Stimulated activated effector memory CD8-positive, alpha-beta T cell treated with anti-CD3 and anti-CD28 coated beads, Interleukin-12 subunit alpha, Interleukin-12 subunit beta, amount 100 ng/mL, for 72 hours (primary cell): ENCODE results near the gene CCDC178.
"Not testable (repeated sequence)": the region's sequence is repeated elsewhere in the genome, so short reads cannot be mapped to it uniquely, and the experiment has no call there.

Experiments used
- ATAC-seq: fragments of 150-1000 bp; cut with Tn5 transposase; 2 replicates; pipeline ENCODE4 v1.10.0; 2021
- DNase-seq, 2 donors: peaks; one replicate each; pipeline ENCODE4 v3.0.0; 2021 to 2022; ENCODE audit warnings: low spot score in 2 of 2
- H3K27ac Mint-ChIP-seq: one replicate; pipeline ENCODE4 v1.8.0; 2022; ENCODE audit warnings: mild to moderate bottlenecking, mixed read lengths
- H3K36me3 Mint-ChIP-seq: one replicate; pipeline ENCODE4 v1.8.0; 2022; ENCODE audit warnings: mild to moderate bottlenecking, mixed read lengths
- H3K4me1 Mint-ChIP-seq: one replicate; pipeline ENCODE4 v1.8.0; 2022; ENCODE audit warnings: mixed read lengths
- H3K4me3 Mint-ChIP-seq: one replicate; pipeline ENCODE4 v1.8.0; 2022; ENCODE audit warnings: mild to moderate bottlenecking, mixed read lengths
- H3K9me3 Mint-ChIP-seq: one replicate; pipeline ENCODE4 v1.8.0; 2022; ENCODE audit warnings: mixed read lengths

The CCDC178 gene

DNA sequence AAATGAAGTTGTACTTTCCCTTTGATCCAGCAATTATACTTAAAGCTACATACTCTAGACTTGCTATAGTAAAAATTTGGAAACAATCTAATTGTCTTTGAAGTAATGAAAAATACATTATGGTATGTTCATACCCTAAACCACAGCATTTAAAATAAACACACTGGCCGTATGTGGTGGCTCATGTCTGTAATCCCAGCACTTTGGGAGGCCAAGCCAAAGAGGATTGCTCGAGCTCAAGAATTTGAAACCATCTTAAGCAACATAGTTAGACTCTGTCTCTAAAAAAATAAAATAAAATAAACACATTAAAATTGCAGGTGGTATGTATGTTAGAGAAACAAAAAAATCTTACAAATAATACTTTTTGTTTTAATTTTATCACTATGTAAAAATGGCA is 459.6 kb downstream of the CCDC178 start:
- H3K36me3 Mint-ChIP-seq: no peaks in the 10 kb centered on the region
- H3K4me1 Mint-ChIP-seq: no peaks in the 10 kb centered on the region
- no peak overlapping the region for H3K27ac Mint-ChIP-seq
- H3K9me3 Mint-ChIP-seq: peaks cover 4% of the 10 kb centered on the region
- ATAC-seq (no peak), DNase-seq (no peak)
- no peak overlapping the region for H3K4me3 Mint-ChIP-seq

DNA sequence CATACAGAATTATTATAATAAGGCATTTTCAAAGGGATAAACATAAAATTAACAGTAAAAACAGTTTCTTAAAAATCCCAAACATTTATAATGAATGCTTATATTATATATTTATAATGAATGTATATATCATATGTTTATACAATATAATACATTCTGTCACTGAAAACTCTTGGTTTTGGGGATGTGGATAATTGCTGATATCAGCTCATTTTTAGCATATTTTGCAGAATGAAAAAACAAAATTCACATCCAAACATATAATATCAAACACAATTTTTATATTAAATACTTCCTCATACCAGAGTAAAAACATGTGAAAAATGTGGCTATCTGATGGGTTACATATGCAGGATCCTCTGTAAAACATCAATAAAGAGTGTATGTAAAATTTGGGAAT is 465.0 kb downstream of the CCDC178 start:
- Mint-ChIP-seq H3K9me3 (peaks cover 9% of the 10 kb centered on the region), H3K4me1 (no peaks in the 10 kb centered on the region), H3K36me3 (no peaks in the 10 kb centered on the region), H3K27ac (no peak overlapping the region), H3K4me3 (no peak overlapping the region)
- no peak for ATAC-seq
- no peak for DNase-seq

DNA sequence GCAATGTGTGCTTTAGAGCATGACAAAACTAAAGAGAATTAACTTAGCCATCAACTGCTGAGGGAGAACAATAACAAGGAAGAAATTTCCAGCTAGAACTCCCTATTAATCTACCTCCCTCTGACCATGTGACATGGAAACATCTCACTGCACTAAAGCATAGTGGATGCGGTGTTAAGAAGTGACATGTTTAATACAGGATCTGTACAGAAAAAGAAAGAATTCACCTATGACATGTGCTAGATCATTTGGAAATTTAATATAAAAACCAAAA is 465.4 kb downstream of the CCDC178 start:
- Mint-ChIP-seq H3K36me3 (no peaks in the 10 kb centered on the region), H3K27ac (no peak overlapping the region), H3K4me1 (no peaks in the 10 kb centered on the region), H3K9me3 (peaks cover 9% of the 10 kb centered on the region), H3K4me3 (no peak overlapping the region)
- ATAC-seq (no peak), DNase-seq (no peak)

DNA sequence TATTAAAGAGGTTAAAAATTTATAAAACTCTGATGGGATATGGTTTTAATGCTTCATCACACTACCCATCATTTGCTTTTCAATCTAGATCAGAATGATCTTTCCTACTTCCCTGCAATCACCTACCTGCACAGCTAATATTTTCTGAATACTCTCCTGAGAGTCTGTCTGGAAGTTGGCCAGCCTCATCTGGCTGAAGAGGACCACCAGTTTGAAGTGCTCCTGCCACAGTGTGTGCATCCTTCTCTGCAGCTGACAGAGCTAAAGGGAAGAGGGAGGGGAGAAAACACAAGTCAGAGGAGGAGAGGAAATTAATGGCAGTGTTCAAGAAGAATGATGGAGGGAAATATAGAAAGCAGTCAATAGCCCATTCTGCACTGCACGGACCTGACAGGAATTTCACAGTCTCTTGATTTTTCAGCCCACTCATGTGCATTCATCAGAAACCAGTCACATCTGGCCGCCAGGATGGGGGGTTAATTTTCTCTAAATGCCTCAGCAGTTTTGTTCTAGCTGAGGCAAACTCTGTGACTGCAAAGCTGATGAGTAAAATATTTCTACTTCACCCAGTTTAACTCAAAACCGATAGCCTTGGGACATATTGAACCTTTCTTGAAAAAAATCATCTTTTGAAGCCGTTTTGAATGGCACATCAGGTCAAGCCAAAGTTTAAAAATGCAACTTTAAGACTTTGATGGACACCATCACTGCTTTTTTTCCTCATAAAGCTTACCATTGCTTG is 465.9 kb downstream of the CCDC178 start:
- Mint-ChIP-seq H3K4me3 (no peak overlapping the region), H3K36me3 (no peaks in the 10 kb centered on the region), H3K9me3 (peaks cover 7% of the 10 kb centered on the region), H3K27ac (no peak overlapping the region), H3K4me1 (no peaks in the 10 kb centered on the region)
- DNase-seq (no peak), ATAC-seq (no peak)

DNA sequence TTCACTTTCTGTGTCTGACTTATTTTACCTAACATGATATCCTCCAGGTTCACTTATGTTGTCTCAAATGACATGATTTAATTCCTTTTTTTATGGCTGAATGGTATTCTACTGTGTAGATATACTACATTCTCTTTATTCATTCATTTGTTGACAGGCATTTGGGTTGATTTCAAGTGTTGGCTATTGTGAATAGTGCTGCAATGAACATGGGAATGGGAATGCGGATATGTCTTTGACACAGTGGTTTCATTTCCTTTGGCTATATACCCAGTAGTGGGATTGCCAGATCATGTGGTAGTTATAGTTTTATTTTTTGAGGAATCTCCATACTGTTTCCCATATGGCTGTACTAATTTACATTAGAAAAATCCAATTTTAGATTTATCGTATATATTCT is 472.3 kb downstream of the CCDC178 start:
- no peak overlapping the region for H3K4me3 Mint-ChIP-seq
- peaks cover 14% of the 10 kb centered on the region for H3K9me3 Mint-ChIP-seq
- no peaks in the 10 kb centered on the region for H3K36me3 Mint-ChIP-seq
- ATAC-seq (no peak), DNase-seq (no peak)
- H3K27ac Mint-ChIP-seq: no peak overlapping the region
- H3K4me1 Mint-ChIP-seq: no peaks in the 10 kb centered on the region

- Mint-ChIP-seq H3K27ac (no peak overlapping the region), H3K9me3 (peaks cover 13% of the 10 kb centered on the region), H3K4me1 (no peaks in the 10 kb centered on the region), H3K4me3 (no peak overlapping the region), H3K36me3 (no peaks in the 10 kb centered on the region)
- ATAC-seq (no peak), DNase-seq (no peak)
These were observed 474.4 kb downstream of the CCDC178 start for GRCh38 chr18:32966141-32966540.

DNA sequence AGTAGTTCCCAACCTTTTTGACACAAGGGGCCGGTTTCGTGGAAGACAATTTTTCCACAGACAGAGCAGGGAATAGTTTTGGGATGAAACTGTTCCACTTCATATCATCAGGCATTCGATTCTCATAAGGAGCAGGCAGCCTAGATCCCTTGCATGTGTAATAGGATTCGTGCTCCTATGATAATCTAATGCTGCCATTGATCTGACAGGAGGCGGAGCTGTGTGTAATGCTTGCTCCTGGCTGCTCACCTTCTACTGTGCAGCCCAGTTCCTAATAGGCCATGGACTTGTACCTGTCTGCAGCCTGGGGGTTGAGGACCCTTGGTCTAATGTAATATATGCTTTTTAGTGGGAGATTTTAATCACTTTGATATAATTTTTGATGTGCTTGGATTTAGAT is 479.0 kb downstream of the CCDC178 start:
- DNase-seq: no peak
- H3K9me3 Mint-ChIP-seq: peaks cover 10% of the 10 kb centered on the region

GRCh38 chr18:32958746-32959145 is 481.8 kb downstream of the CCDC178 start:
- H3K4me3 Mint-ChIP-seq: no peak overlapping the region
- peaks cover 19% of the 10 kb centered on the region for H3K9me3 Mint-ChIP-seq
- no peaks in the 10 kb centered on the region for H3K36me3 Mint-ChIP-seq
- DNase-seq: no peak
- no peaks in the 10 kb centered on the region for H3K4me1 Mint-ChIP-seq
- ATAC-seq: peak; percentile 46
- no peak overlapping the region for H3K27ac Mint-ChIP-seq

More for the DNA sequence above, 479.0 kb downstream of the CCDC178 start:
- ATAC-seq: no peak
- Mint-ChIP-seq H3K4me3 (no peak overlapping the region), H3K36me3 (no peaks in the 10 kb centered on the region), H3K4me1 (no peaks in the 10 kb centered on the region), H3K27ac (no peak overlapping the region)

DNA sequence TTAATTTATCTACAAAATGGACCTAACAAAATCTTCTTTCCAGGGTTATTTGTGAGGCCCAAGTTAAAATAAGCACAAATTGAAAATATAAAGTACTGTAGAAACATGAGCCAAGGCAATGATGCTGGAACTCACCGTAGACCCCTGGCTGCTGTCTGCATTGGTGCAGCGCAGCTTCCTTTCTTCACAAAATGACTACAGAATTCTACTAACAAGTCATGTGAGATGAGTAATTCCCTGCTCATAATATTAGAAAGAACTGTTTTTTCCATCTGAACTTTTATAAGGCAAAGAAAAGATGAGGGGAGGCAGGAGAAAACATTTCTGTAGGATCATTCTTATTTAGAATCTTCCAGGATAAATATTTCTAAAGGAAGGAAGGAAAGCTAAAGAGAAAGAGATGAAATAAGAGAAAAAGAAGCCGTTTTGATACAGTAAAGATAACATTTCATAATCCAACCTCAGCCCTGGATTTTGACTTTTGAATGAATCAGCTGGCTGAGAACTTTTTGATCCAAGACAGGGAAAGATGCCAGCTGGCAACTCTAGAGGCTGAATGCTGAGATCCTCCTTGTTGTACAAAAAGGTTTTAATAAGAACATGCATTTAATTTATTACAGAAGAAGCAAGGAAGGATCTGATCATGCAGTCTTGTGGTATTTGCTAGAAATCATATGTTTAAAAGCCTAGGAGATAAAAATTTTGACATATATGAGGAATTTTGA is 483.8 kb downstream of the CCDC178 start:
- Mint-ChIP-seq H3K4me1 (no peaks in the 10 kb centered on the region), H3K9me3 (peaks cover 18% of the 10 kb centered on the region), H3K27ac (no peak overlapping the region), H3K4me3 (no peak overlapping the region), H3K36me3 (no peaks in the 10 kb centered on the region)
- DNase-seq (no peak), ATAC-seq (no peak)

GRCh38 chr18:32952318-32952717 is 488.2 kb downstream of the CCDC178 start:
- not testable (repeated sequence) for DNase-seq, H3K36me3 Mint-ChIP-seq, ATAC-seq, H3K27ac Mint-ChIP-seq, H3K4me1 Mint-ChIP-seq, H3K4me3 Mint-ChIP-seq
- peaks cover 18% of the 10 kb centered on the region for H3K9me3 Mint-ChIP-seq

DNA sequence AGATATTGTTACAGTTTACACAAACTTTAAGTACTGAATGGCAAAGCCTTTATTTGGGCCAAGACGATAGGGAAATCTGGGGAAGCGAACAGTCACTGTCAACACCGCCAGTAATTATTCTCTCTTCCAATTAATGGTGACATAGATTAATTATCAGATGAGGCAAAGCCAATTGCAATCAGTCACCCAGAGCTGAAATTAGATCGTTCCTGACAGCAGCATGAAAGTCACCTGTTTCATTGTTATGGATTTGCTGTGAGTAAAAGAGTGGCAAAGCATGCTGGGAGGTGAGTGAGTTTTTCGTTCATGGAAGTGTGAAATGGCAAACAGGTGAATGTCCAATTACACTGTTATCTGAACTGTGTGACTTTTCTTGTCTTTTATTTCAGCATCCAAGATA is 502.9 kb downstream of the CCDC178 start:
- H3K36me3 Mint-ChIP-seq: no peaks in the 10 kb centered on the region
- H3K4me3 Mint-ChIP-seq: no peak overlapping the region
- no peak for ATAC-seq

GRCh38 chr18:32937066-32937465 is 503.5 kb downstream of the CCDC178 start:
- Mint-ChIP-seq H3K4me1 (no peaks in the 10 kb centered on the region), H3K36me3 (no peaks in the 10 kb centered on the region), H3K9me3 (peaks cover 14% of the 10 kb centered on the region), H3K4me3 (no peak overlapping the region), H3K27ac (no peak overlapping the region)
- DNase-seq (no peak), ATAC-seq (no peak)

More for the DNA sequence above, 502.9 kb downstream of the CCDC178 start:
- Mint-ChIP-seq H3K4me1 (no peaks in the 10 kb centered on the region), H3K9me3 (peaks cover 14% of the 10 kb centered on the region), H3K27ac (no peak overlapping the region)
- no peak for DNase-seq

GRCh38 chr18:32934201-32934600 is 506.3 kb downstream of the CCDC178 start:
- ATAC-seq (no peak), DNase-seq (no peak)
- peaks cover 12% of the 10 kb centered on the region for H3K9me3 Mint-ChIP-seq
- no peak overlapping the region for H3K27ac Mint-ChIP-seq
- no peaks in the 10 kb centered on the region for H3K4me1 Mint-ChIP-seq
- no peaks in the 10 kb centered on the region for H3K36me3 Mint-ChIP-seq
- no peak overlapping the region for H3K4me3 Mint-ChIP-seq

GRCh38 chr18:32930695-32931301 is 509.7 kb downstream of the CCDC178 start:
- H3K36me3 Mint-ChIP-seq: no peaks in the 10 kb centered on the region
- no peak overlapping the region for H3K27ac Mint-ChIP-seq
- H3K9me3 Mint-ChIP-seq: peaks cover 11% of the 10 kb centered on the region
- DNase-seq (no peak), ATAC-seq (peak; percentile 57)
- no peak overlapping the region for H3K4me3 Mint-ChIP-seq
- H3K4me1 Mint-ChIP-seq: no peaks in the 10 kb centered on the region

DNA sequence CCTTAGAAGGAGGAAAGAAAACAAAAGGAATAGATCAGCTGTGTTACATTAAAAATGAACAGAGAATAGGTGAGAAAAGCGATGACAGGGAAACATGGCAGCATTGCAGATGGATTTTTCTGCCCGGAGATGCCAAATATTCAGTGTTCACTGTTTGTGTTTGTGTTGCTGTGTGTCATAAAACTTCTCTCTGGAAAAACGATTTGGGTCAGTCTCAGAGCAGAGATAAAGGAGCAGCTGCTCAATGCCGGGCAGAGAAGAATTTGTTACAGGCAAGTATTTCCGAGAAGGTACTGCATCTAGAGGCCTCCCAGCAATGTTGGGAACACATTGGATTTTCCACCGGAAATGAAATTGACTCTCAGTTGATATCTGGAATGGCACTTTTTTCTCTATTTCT is 511.3 kb downstream of the CCDC178 start:
- no peak overlapping the region for H3K4me3 Mint-ChIP-seq
- H3K9me3 Mint-ChIP-seq: peaks cover 12% of the 10 kb centered on the region
- no peaks in the 10 kb centered on the region for H3K36me3 Mint-ChIP-seq
- ATAC-seq (no peak), DNase-seq (no peak)
- no peak overlapping the region for H3K27ac Mint-ChIP-seq
- no peaks in the 10 kb centered on the region for H3K4me1 Mint-ChIP-seq

DNA sequence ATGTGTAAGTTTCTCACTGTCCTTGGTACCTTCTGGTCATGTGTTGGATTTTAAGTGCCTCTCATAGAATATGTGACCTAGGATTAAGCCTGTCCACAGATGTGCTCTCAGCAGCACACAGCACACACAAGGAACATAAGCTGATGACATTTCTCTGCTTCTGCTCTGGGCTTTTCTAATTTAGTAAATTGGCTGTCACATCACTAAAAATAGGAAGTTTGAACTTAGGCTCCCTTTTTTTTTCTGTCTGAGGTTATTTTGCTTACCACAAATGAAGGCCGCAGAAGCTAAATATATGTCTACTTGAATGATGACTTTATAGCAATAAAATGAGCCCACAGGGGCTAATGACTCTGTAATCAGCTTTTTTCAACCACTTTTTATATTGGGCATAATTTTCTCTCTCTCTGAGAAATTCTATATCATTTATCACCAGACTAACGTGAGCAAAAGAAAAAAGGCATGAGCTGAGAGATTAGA is 517.5 kb downstream of the CCDC178 start:
- Mint-ChIP-seq H3K27ac (no peak overlapping the region), H3K4me1 (no peaks in the 10 kb centered on the region), H3K9me3 (peaks cover 4% of the 10 kb centered on the region), H3K4me3 (no peak overlapping the region), H3K36me3 (no peaks in the 10 kb centered on the region)
- no peak for ATAC-seq
- DNase-seq: no peak
